IPS-18c (cell line): ENCODE results near the gene TRIM36.

Experiments used
- H3K4me3 ChIP-seq: 2 replicates; pipeline ENCODE4 v1.7.0; 2013; ENCODE audit warnings: low read depth, mild to moderate bottlenecking, low read length, moderate library complexity; ENCODE audit not compliant: insufficient read depth
- H3K9me3 ChIP-seq: one replicate; pipeline ENCODE4 v1.6.1; 2013; ENCODE audit warnings: mild to moderate bottlenecking, low read length, moderate library complexity; ENCODE audit not compliant: control insufficient read depth, insufficient read depth

The TRIM36 gene

DNA sequence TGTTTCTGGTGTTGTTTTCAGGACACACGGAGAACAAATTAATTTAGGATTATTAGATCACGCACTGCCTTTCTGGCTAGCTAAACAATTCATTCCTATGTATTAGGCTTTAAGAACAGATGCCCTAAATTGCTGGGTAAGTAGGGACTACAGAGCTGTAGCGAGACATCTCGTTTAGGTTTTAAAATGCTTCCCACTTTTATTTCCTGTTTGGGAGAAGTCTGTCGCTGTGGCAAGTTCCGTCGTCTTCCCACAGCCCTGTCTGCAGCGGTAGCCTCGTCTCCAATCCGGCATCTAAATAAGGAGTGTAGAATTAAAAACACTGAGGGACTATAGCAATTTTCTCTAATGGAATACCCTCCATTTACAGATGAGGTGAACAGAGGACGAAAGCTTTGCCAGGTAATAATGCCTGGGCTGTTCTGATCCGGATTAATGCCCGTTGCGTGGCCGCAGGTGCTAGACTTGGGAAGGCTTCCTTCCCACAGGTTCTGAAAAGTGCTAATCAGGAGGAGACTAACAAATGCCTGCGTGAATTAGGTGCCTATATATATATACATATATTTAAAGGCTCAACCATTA lies 1.3 kb upstream of the TRIM36 start:
- Histone ChIP-seq H3K9me3 (peaks cover 16% of the 10 kb centered on the region), H3K4me3 (peak overlapping the region; percentile 90)

DNA sequence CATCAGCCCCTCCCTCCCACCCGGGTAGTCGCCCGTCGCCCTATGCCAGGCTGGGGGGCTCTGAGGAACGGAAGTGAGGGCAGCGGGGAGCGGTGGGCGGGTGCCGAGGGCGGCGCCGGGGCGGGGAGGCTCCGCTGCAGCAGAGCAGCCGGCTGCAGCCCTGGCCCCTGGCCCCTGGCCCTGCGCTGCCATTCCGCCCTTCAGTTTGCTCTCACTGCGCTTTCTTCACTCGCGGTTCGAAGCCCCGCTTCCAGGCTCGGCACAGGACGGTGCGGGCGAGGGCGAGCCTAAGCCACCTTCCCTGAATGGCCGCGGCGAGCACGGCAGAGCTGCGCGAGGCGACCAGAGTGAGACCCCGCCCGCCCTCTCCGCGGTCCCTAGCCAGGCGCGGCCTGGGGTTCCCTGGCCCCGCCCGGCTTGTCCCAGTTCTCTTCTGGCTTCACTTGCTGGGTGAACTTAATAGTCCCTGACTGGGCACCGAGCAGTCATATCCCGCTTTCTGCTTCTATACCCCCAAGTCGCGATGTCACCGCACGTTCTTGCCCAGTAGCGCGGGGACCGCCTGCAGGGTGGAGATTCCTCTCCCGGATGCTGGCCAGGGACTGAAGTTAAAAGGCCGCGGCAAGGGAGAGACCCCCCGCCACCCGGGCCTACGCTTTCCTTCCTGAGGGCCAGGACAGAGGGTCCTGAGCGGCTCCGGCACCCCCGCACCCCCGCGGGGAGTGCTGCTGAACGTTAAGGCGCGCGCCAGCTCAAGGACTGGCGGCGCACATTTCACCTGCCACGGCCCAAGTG lies 623 bp upstream of the TRIM36 start:
- H3K4me3 ChIP-seq, result peak overlapping the region; percentile 90
- peaks cover 19% of the 10 kb centered on the region for H3K9me3 ChIP-seq

DNA sequence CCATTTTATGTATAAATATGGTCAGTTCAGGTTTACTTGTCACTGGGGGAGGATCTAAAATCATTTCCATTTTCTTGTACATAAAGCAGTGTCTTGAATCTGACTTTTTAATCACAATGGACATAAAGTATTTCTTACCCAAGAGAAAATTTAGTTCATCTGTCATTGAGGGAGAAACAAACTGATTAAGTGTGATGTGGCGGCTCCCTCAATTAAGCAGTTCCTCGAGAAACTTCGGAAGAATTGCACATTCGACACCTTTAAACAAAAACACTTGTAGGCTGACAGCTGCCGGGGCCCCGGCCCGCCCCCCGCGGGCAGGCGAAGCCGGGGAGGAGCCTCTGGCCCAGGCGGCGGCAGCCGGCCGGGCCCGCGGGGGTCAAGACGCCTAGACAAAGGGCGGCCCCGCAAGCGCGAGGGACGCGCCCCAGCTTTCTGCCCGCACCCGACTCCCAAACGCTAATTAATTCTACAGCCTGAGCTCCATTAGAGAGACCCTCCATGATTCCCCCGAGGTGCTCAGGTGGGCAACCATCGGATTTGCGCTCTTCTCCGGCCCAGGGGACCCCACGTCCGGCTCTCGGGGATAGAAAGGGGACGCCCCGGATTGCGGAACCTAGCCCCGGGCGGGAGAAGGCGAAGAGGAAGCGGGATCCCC lies 750 bp downstream of the TRIM36 start:
- Histone ChIP-seq H3K4me3 (peak overlapping the region; percentile 90), H3K9me3 (peaks cover 19% of the 10 kb centered on the region)

GRCh38 chr5:115166744-115167393 lies 2.8 kb downstream of the TRIM36 start:
- H3K9me3 ChIP-seq, result peaks cover 19% of the 10 kb centered on the region
- no peak overlapping the region; the same call in 1 of the 2 replicates for H3K4me3 ChIP-seq

DNA sequence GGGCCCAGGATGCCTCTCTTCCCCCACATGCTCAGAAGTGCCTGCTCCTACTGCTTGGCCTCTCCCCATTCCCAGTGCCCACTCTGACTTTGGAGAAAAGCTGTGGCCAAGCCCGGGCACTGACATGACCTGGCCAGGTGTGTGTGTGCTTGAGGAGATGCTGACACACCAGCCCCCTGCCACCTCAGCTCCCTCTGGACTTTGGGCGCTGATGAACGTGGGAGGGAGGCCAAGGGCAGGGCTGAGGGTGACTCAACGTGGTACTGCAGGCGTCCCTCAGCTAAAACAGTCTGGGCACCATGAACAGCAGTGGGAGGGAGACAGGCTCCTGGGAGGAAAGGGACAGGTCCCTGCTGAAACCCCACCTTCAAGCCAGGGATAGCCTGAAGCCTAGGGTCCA lies 3.9 kb downstream of the TRIM36 start:
- Histone ChIP-seq H3K4me3 (no peak overlapping the region), H3K9me3 (peaks cover 19% of the 10 kb centered on the region)

- Histone ChIP-seq H3K9me3 (peaks cover 3% of the 10 kb centered on the region), H3K4me3 (no peak overlapping the region)
Observed at GRCh38 chr5:115160975-115161475, 8.7 kb downstream of the TRIM36 start.

- Histone ChIP-seq H3K4me3 (no peak overlapping the region), H3K9me3 (no peaks in the 10 kb centered on the region)
Observed at GRCh38 chr5:115151208-115151805, 18.4 kb downstream of the TRIM36 start.

DNA sequence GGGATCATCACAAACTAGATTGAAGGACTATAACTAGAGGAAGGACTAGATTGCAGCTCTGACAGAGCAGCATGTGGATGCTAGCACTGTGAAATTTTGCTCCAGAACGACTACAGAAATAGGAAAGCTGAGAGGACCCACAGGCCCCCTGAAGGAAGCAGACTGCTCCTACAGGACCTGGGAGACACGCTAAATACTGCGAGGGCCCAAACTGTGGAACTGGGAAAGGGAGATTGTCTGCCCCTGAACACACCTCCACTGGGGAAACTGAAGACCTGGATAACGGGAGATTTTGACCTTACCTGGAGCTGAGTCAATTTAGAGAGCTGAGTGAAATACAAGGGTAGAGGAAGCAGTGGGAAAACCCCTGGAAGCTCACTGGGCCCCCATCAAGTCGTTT lies 19.2 kb downstream of the TRIM36 start:
- no peak overlapping the region for H3K4me3 ChIP-seq
- no peaks in the 10 kb centered on the region for H3K9me3 ChIP-seq

- H3K4me3 ChIP-seq, result no peak overlapping the region
- H3K9me3 ChIP-seq, result no peaks in the 10 kb centered on the region
Observed at GRCh38 chr5:115147052-115147451, 22.7 kb downstream of the TRIM36 start.

DNA sequence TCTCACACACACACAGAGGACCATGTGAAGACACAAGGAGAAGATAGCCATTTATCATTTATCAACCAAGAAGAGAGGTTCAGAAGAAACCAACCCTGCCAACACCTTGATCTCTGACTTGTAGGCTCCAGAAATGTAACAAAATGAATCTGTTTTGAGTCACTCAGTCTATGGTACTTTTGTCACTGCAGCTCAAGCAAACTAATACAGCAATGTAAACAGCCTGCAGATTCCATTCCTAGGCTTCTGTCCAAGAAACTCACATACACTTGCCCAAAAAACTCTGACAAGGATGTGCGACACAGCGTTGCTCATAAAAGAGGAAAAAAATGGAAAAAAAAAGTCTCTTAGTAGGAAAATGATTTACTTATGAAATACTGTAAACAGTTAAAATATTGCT lies 33.4 kb downstream of the TRIM36 start:
- no peaks in the 10 kb centered on the region for H3K9me3 ChIP-seq

GRCh38 chr5:115132465-115132864 lies 37.2 kb downstream of the TRIM36 start:
- H3K9me3 ChIP-seq, result no peaks in the 10 kb centered on the region
- H3K4me3 ChIP-seq, result no peak overlapping the region

More for the DNA sequence above, 33.4 kb downstream of the TRIM36 start:
- H3K4me3 ChIP-seq, result no peak overlapping the region

DNA sequence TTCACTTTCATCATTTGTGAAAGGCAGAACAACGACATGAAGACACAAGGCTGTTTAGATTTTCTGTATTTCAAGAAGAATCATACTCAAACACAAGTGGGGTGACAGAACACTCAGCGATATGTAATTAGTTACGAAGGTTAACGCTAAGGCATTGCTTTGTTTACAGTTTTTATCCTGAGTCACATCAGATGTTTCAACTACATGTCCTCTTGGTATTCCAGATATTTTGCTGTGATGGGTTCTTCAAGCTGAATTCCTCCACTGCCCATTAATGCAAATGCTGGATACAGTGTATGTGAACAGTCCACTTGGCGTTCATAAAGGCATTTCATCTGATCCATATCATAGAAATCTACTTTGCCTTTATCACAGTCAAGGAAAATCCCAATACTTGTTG lies 43.4 kb downstream of the TRIM36 start:
- no peak overlapping the region for H3K4me3 ChIP-seq
- H3K9me3 ChIP-seq, result no peaks in the 10 kb centered on the region

GRCh38 chr5:115124741-115125140 lies 45.0 kb downstream of the TRIM36 start:
- Histone ChIP-seq H3K9me3 (no peaks in the 10 kb centered on the region), H3K4me3 (no peak overlapping the region)

DNA sequence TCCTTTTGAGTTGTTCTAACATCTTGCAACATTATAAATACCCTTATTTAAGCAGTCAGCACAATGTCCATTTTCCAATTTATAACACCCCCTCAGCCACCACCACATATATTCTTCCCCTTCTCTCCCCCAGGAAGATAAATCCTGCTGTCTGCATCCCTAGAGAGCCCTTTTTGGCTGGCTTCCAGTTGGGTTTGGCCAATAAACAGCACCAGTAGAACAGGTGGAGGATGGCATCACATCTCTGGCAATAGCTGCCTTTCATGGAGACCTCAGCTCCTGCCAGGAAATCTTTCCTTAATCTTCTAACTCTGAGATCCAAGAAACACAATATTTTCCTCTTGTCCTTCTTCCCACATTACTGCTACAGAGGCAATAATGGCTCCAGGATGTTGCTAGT lies 53.7 kb downstream of the TRIM36 start:
- no peak overlapping the region for H3K4me3 ChIP-seq
- no peaks in the 10 kb centered on the region for H3K9me3 ChIP-seq

GRCh38 chr5:115109840-115110239 lies 59.9 kb downstream of the TRIM36 start:
- no peaks in the 10 kb centered on the region for H3K9me3 ChIP-seq
- peak overlapping the region; percentile 32; the same call in 1 of the 2 replicates for H3K4me3 ChIP-seq

DNA sequence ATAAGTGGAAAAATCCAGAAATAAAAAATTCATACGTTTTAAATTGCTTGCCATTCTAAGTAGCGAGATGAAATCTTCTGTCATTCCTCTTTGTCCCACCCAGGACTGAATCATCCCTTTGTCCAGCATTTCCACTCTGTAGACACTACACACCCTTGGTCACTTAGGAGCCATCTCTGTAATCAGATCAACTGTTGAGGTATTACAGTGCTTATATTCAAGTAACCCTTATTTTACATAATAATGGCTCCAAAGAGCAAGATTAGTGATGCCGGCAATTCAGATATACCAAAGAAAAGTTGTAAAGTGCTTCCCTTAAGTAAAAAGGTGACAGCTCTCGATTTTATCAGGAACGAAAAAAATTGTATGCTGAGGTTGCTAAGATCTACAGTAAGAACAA lies 60.4 kb downstream of the TRIM36 start:
- peak overlapping the region; percentile 32; the same call in 1 of the 2 replicates for H3K4me3 ChIP-seq
- H3K9me3 ChIP-seq, result no peaks in the 10 kb centered on the region

GRCh38 chr5:115100319-115100955 lies 69.3 kb downstream of the TRIM36 start:
- Histone ChIP-seq H3K9me3 (no peaks in the 10 kb centered on the region), H3K4me3 (no peak overlapping the region)
